ENCODE data around the gene DZIP1L.
"Not testable (repeated sequence)": the region's sequence is repeated elsewhere in the genome, so short reads cannot be mapped to it uniquely, and the experiment has no call there.

Gene DZIP1L

GRCh38 chr3:138114431-138114918 lies 933 bp downstream of the DZIP1L start:
- DNase-seq: no peak

- peak; percentile 19 for DNase-seq
Measured at GRCh38 chr3:138113326-138113725, 2.1 kb downstream of the DZIP1L start.

GRCh38 chr3:138112362-138112761 lies 3.0 kb downstream of the DZIP1L start:
- DNase-seq: no peak

- DNase-seq: no peak
Measured at GRCh38 chr3:138105598-138105997, 9.8 kb downstream of the DZIP1L start.

GRCh38 chr3:138103466-138103865 lies 11.9 kb downstream of the DZIP1L start:
- DNase-seq: no peak

GRCh38 chr3:138101351-138101940 lies 14.0 kb downstream of the DZIP1L start:
- not testable (repeated sequence) for DNase-seq

- DNase-seq: no peak
Measured at GRCh38 chr3:138099417-138099816, 16.0 kb downstream of the DZIP1L start.

GRCh38 chr3:138097192-138098172 lies 17.9 kb downstream of the DZIP1L start:
- no peak for DNase-seq

- no peak for DNase-seq
Measured at GRCh38 chr3:138093721-138094120, 21.7 kb downstream of the DZIP1L start.

GRCh38 chr3:138092023-138092422 lies 23.4 kb downstream of the DZIP1L start:
- no peak for DNase-seq

GRCh38 chr3:138089091-138089490 lies 26.3 kb downstream of the DZIP1L start:
- no peak for DNase-seq

- not testable (repeated sequence) for DNase-seq
Measured at GRCh38 chr3:138085745-138086144, 29.7 kb downstream of the DZIP1L start.

- no peak for DNase-seq
Measured at GRCh38 chr3:138084196-138084595, 31.2 kb downstream of the DZIP1L start.

GRCh38 chr3:138082992-138083386 lies 32.4 kb downstream of the DZIP1L start:
- DNase-seq: no peak

GRCh38 chr3:138082085-138082991 lies 33.1 kb downstream of the DZIP1L start:
- DNase-seq: no peak

GRCh38 chr3:138081371-138082084 lies 33.9 kb downstream of the DZIP1L start:
- DNase-seq: no peak

- peak; percentile 5 for DNase-seq
Measured at GRCh38 chr3:138079901-138080300, 35.5 kb downstream of the DZIP1L start.

- peak; percentile 4 for DNase-seq
Measured at GRCh38 chr3:138078901-138079344, 36.5 kb downstream of the DZIP1L start.

- no peak for DNase-seq
Measured at GRCh38 chr3:138078096-138078495, 37.3 kb downstream of the DZIP1L start.

- no peak for DNase-seq
Measured at GRCh38 chr3:138072796-138073195, 42.6 kb downstream of the DZIP1L start.

- no peak for DNase-seq
Measured at GRCh38 chr3:138070006-138070405, 45.4 kb downstream of the DZIP1L start.

GRCh38 chr3:138068579-138069174 lies 46.7 kb downstream of the DZIP1L start:
- DNase-seq: peak; percentile 87

Measured in eye (tissue), 1 donor.